Measurements from ENCODE around the gene RMDN2.
A peak's percentile ranks its signal among the peaks of the same experiment; 100 is the strongest.
"Not testable (repeated sequence)": the region's sequence is repeated elsewhere in the genome, so short reads cannot be mapped to it uniquely, and the experiment has no call there.

RMDN2 gene

GRCh38 chr2:37993143-37993542 is 68.1 kb downstream of the RMDN2 start:
- peak in 2 of 3 donors; percentile 8 to 27 for DNase-seq

GRCh38 chr2:37997629-37998028 is 72.5 kb downstream of the RMDN2 start:
- DNase-seq = no peak

- DNase-seq = no peak
Observed at GRCh38 chr2:38000485-38001222, 75.6 kb downstream of the RMDN2 start.

GRCh38 chr2:38010187-38010586 is 85.1 kb downstream of the RMDN2 start:
- not testable (repeated sequence) for DNase-seq

- DNase-seq = no peak
Observed at GRCh38 chr2:38010995-38011394, 85.9 kb downstream of the RMDN2 start.

- peak in 1 of 3 donors; percentile 5 for DNase-seq
Observed at GRCh38 chr2:38013158-38013752, 88.2 kb downstream of the RMDN2 start.

- peak; percentile 79 to 93 (median 91) for DNase-seq
Observed at GRCh38 chr2:38016219-38016618, 91.1 kb downstream of the RMDN2 start.

- no peak for DNase-seq
Observed at GRCh38 chr2:38017836-38018235, 92.7 kb downstream of the RMDN2 start.

GRCh38 chr2:38020359-38021069 is 95.4 kb downstream of the RMDN2 start:
- DNase-seq = not testable (repeated sequence)

GRCh38 chr2:38021589-38021988 is 96.5 kb downstream of the RMDN2 start:
- DNase-seq = no peak

GRCh38 chr2:38026846-38027245 is 101.8 kb downstream of the RMDN2 start:
- DNase-seq = no peak

GRCh38 chr2:38028829-38029228 is 103.7 kb downstream of the RMDN2 start:
- DNase-seq = no peak

- DNase-seq = no peak
Observed at GRCh38 chr2:38029512-38029911, 104.4 kb downstream of the RMDN2 start.

- DNase-seq = peak; percentile 63 to 77 (median 70)
Observed at GRCh38 chr2:38030635-38031355, 105.7 kb downstream of the RMDN2 start.

- no peak for DNase-seq
Observed at GRCh38 chr2:38032946-38033345, 107.9 kb downstream of the RMDN2 start.

GRCh38 chr2:38033646-38034045 is 108.6 kb downstream of the RMDN2 start:
- no peak for DNase-seq

GRCh38 chr2:38035968-38036367 is 110.9 kb downstream of the RMDN2 start:
- DNase-seq = peak in 1 of 3 donors; percentile 17

- DNase-seq = peak; percentile 79 to 87 (median 81)
Observed at GRCh38 chr2:38037325-38037724, 112.2 kb downstream of the RMDN2 start.

- peak; percentile 89 to 96 (median 94) for DNase-seq
Observed at GRCh38 chr2:38037757-38038621, 112.9 kb downstream of the RMDN2 start.

- DNase-seq = peak in 1 of 3 donors; percentile 22
Observed at GRCh38 chr2:38038682-38039081, 113.6 kb downstream of the RMDN2 start.

GRCh38 chr2:38039121-38039910 is 114.2 kb downstream of the RMDN2 start:
- peak; percentile 87 to 95 (median 93) for DNase-seq

All from suppressor macrophage treated with lipopolysaccharide for 1 hour (primary cell).